ENCODE results near the gene G3BP1.
"Not testable (repeated sequence)": the region's sequence is repeated elsewhere in the genome, so short reads cannot be mapped to it uniquely, and the experiment has no call there.

G3BP1 gene

GRCh38 chr5:151783664-151784063, 11.9 kb downstream of the G3BP1 start:
- 98% methylated on average over 6 of the region's 16 CpGs for WGBS (ENCODE audit: insufficient coverage)
- H3K27ac ChIP-seq (ENCODE audit: insufficient read depth in 1 of 2, low read depth in 1 of 2, low read length in 2 of 2, poor library complexity in 1 of 2, severe bottlenecking in 2 of 2); H3K4me3 ChIP-seq (ENCODE audit: control insufficient read depth in 1 of 7, extremely low read depth in 1 of 7, insufficient read depth in 4 of 7, low read depth in 2 of 7, low read length in 6 of 7); H3K9me3 ChIP-seq (ENCODE audit: control extremely low read depth in 1 of 5, control insufficient read depth in 4 of 5, insufficient read depth in 2 of 5, low read depth in 1 of 5, low read length in 4 of 5); H3K27me3 ChIP-seq (replicated peaks in 2 of 5; ENCODE audit: control insufficient read depth in 4 of 5, insufficient read depth in 5 of 5, low read length in 4 of 5); DNase-seq: not testable (repeated sequence)
- CTCF ChIA-PET: interaction anchor here (1.4 kb wide), 1 partner anchor 16 kb away, joined by 4 read pairs; no protein-coding TSS in a partner anchor
- peaks cover 0 to 17% (median 8%) of the 10 kb centered on the region in 4 experiments for H3K4me1 ChIP-seq (ENCODE audit: control extremely low read depth in 1 of 4, control insufficient read depth in 4 of 4, insufficient read depth in 4 of 4, low read length in 3 of 4)
- peaks cover 2 to 23% (median 9%) of the 10 kb centered on the region in 4 experiments for H3K36me3 ChIP-seq (ENCODE audit: control insufficient read depth in 4 of 4, insufficient read depth in 4 of 4, low read length in 3 of 4)
- POLR2A ChIA-PET: interaction anchor here (1.4 kb wide), 1 partner anchor 11 kb away, joined by 5 read pairs; no protein-coding TSS in a partner anchor

GRCh38 chr5:151784141-151784540, 12.4 kb downstream of the G3BP1 start:
- Histone ChIP-seq H3K4me1 (ENCODE audit: control extremely low read depth in 1 of 4, control insufficient read depth in 4 of 4, insufficient read depth in 4 of 4, low read length in 3 of 4) (peaks cover 0 to 14% (median 8%) of the 10 kb centered on the region in 4 experiments), H3K36me3 (ENCODE audit: control insufficient read depth in 4 of 4, insufficient read depth in 4 of 4, low read length in 3 of 4) (peaks cover 2 to 23% (median 12%) of the 10 kb centered on the region in 4 experiments), H3K27me3 (replicated peaks in 2 of 5; ENCODE audit: control insufficient read depth in 4 of 5, insufficient read depth in 5 of 5, low read length in 4 of 5) (no peaks in the 10 kb centered on the region), H3K27ac (ENCODE audit: insufficient read depth in 1 of 2, low read depth in 1 of 2, low read length in 2 of 2, poor library complexity in 1 of 2, severe bottlenecking in 2 of 2) (no peak overlapping the region), H3K4me3 (ENCODE audit: control insufficient read depth in 1 of 7, extremely low read depth in 1 of 7, insufficient read depth in 4 of 7, low read depth in 2 of 7, low read length in 6 of 7) (no peak overlapping the region), H3K9me3 (ENCODE audit: control extremely low read depth in 1 of 5, control insufficient read depth in 4 of 5, insufficient read depth in 2 of 5, low read depth in 1 of 5, low read length in 4 of 5) (no peaks in the 10 kb centered on the region)
- CTCF ChIA-PET: interaction anchor here (1.4 kb wide), 1 partner anchor 15 kb away, joined by 4 read pairs; no protein-coding TSS in a partner anchor
- WGBS (ENCODE audit: insufficient coverage): 100% methylated on average over 2 of the region's 3 CpGs
- POLR2A ChIA-PET: interaction anchor here (1.4 kb wide), 1 partner anchor 12 kb away, joined by 5 read pairs; no protein-coding TSS in a partner anchor
- DNase-seq: no peak

GRCh38 chr5:151786468-151786867, 14.7 kb downstream of the G3BP1 start:
- no peak overlapping the region for H3K4me3 ChIP-seq (ENCODE audit: control insufficient read depth in 1 of 7, extremely low read depth in 1 of 7, insufficient read depth in 4 of 7, low read depth in 2 of 7, low read length in 6 of 7)
- DNase-seq: no peak
- H3K27ac ChIP-seq (ENCODE audit: insufficient read depth in 1 of 2, low read depth in 1 of 2, low read length in 2 of 2, poor library complexity in 1 of 2, severe bottlenecking in 2 of 2): no peak overlapping the region
- 89% methylated on average over 3 of the region's 4 CpGs for whole genome bisulfite sequencing (ENCODE audit: insufficient coverage)
- CTCF ChIA-PET: no interaction called here
- no peaks in the 10 kb centered on the region for H3K27me3 ChIP-seq (replicated peaks in 2 of 5; ENCODE audit: control insufficient read depth in 4 of 5, insufficient read depth in 5 of 5, low read length in 4 of 5)
- POLR2A ChIA-PET: interaction anchor here (1.0 kb wide), 1 partner anchor 15 kb away, joined by 3 read pairs; the partner anchor contains the start of gene G3BP1
- H3K9me3 ChIP-seq (ENCODE audit: control extremely low read depth in 1 of 5, control insufficient read depth in 4 of 5, insufficient read depth in 2 of 5, low read depth in 1 of 5, low read length in 4 of 5): no peaks in the 10 kb centered on the region
- H3K36me3 ChIP-seq (ENCODE audit: control insufficient read depth in 4 of 4, insufficient read depth in 4 of 4, low read length in 3 of 4): peaks cover 4 to 43% (median 26%) of the 10 kb centered on the region in 4 experiments
- peaks cover 0 to 9% (median 6%) of the 10 kb centered on the region in 4 experiments for H3K4me1 ChIP-seq (ENCODE audit: control extremely low read depth in 1 of 4, control insufficient read depth in 4 of 4, insufficient read depth in 4 of 4, low read length in 3 of 4)

- H3K9me3 ChIP-seq (ENCODE audit: control extremely low read depth in 1 of 5, control insufficient read depth in 4 of 5, insufficient read depth in 2 of 5, low read depth in 1 of 5, low read length in 4 of 5): no peaks in the 10 kb centered on the region
- no peaks in the 10 kb centered on the region for H3K27me3 ChIP-seq (replicated peaks in 2 of 5; ENCODE audit: control insufficient read depth in 4 of 5, insufficient read depth in 5 of 5, low read length in 4 of 5)
- ChIA-PET POLR2A (interaction anchor here (1.4 kb wide), 1 partner anchor 16 kb away, joined by 6 read pairs; the partner anchor contains the start of gene G3BP1), CTCF (interaction anchor here (0.8 to 1.0 kb wide), 2 partner anchors 11 to 23 kb away, joined by 3 read pairs; no protein-coding TSS in a partner anchor)
- WGBS (ENCODE audit: insufficient coverage): 100% methylated on average over 2 of the region's 6 CpGs
- DNase-seq: no peak
- peaks cover 7 to 56% (median 38%) of the 10 kb centered on the region in 4 experiments for H3K36me3 ChIP-seq (ENCODE audit: control insufficient read depth in 4 of 4, insufficient read depth in 4 of 4, low read length in 3 of 4)
- no peak overlapping the region for H3K4me3 ChIP-seq (ENCODE audit: control insufficient read depth in 1 of 7, extremely low read depth in 1 of 7, insufficient read depth in 4 of 7, low read depth in 2 of 7, low read length in 6 of 7)
- no peak overlapping the region for H3K27ac ChIP-seq (ENCODE audit: insufficient read depth in 1 of 2, low read depth in 1 of 2, low read length in 2 of 2, poor library complexity in 1 of 2, severe bottlenecking in 2 of 2)
- peaks cover 0 to 9% (median 4%) of the 10 kb centered on the region in 4 experiments for H3K4me1 ChIP-seq (ENCODE audit: control extremely low read depth in 1 of 4, control insufficient read depth in 4 of 4, insufficient read depth in 4 of 4, low read length in 3 of 4)
These were observed 16.1 kb downstream of the G3BP1 start for GRCh38 chr5:151787817-151788216.

GRCh38 chr5:151793358-151793757, 21.6 kb downstream of the G3BP1 start:
- peaks cover 20 to 91% (median 73%) of the 10 kb centered on the region in 4 experiments for H3K36me3 ChIP-seq (ENCODE audit: control insufficient read depth in 4 of 4, insufficient read depth in 4 of 4, low read length in 3 of 4)
- no peaks in the 10 kb centered on the region for H3K9me3 ChIP-seq (ENCODE audit: control extremely low read depth in 1 of 5, control insufficient read depth in 4 of 5, insufficient read depth in 2 of 5, low read depth in 1 of 5, low read length in 4 of 5)
- H3K4me3 ChIP-seq (ENCODE audit: control insufficient read depth in 1 of 7, extremely low read depth in 1 of 7, insufficient read depth in 4 of 7, low read depth in 2 of 7, low read length in 6 of 7): no peak overlapping the region
- ChIA-PET CTCF (no interaction called here), POLR2A (no interaction called here)
- 100% methylated on average over 1 of the region's 3 CpGs for WGBS (ENCODE audit: insufficient coverage)
- DNase-seq: no peak
- H3K27me3 ChIP-seq (replicated peaks in 2 of 5; ENCODE audit: control insufficient read depth in 4 of 5, insufficient read depth in 5 of 5, low read length in 4 of 5): no peaks in the 10 kb centered on the region
- no peaks in the 10 kb centered on the region for H3K4me1 ChIP-seq (ENCODE audit: control extremely low read depth in 1 of 4, control insufficient read depth in 4 of 4, insufficient read depth in 4 of 4, low read length in 3 of 4)
- H3K27ac ChIP-seq (ENCODE audit: insufficient read depth in 1 of 2, low read depth in 1 of 2, low read length in 2 of 2, poor library complexity in 1 of 2, severe bottlenecking in 2 of 2): no peak overlapping the region

- DNase-seq: no peak
- H3K27me3 ChIP-seq (replicated peaks in 2 of 5; ENCODE audit: control insufficient read depth in 4 of 5, insufficient read depth in 5 of 5, low read length in 4 of 5): no peaks in the 10 kb centered on the region
- WGBS (ENCODE audit: insufficient coverage): no CpG with 5 or more reads among the region's 1 CpG
These were observed 23.7 kb downstream of the G3BP1 start for GRCh38 chr5:151795426-151795825.

GRCh38 chr5:151798674-151799073, 26.9 kb downstream of the G3BP1 start:
- H3K4me1 ChIP-seq (ENCODE audit: control extremely low read depth in 1 of 4, control insufficient read depth in 4 of 4, insufficient read depth in 4 of 4, low read length in 3 of 4): no peaks in the 10 kb centered on the region
- H3K27ac ChIP-seq (ENCODE audit: insufficient read depth in 1 of 2, low read depth in 1 of 2, low read length in 2 of 2, poor library complexity in 1 of 2, severe bottlenecking in 2 of 2): no peak overlapping the region
- 100% methylated on average over 2 of the region's 3 CpGs for WGBS (ENCODE audit: insufficient coverage)
- ChIA-PET POLR2A (interaction anchor here (0.6 kb wide), 1 partner anchor 13 kb away, joined by 6 read pairs; no protein-coding TSS in a partner anchor), CTCF (interaction anchor here (1.0 to 1.1 kb wide), 2 partner anchors 11 to 26 kb away, joined by 3 read pairs; partner anchors contain the start of gene G3BP1)
- no peak overlapping the region for H3K4me3 ChIP-seq (ENCODE audit: control insufficient read depth in 1 of 7, extremely low read depth in 1 of 7, insufficient read depth in 4 of 7, low read depth in 2 of 7, low read length in 6 of 7)
- H3K9me3 ChIP-seq (ENCODE audit: control extremely low read depth in 1 of 5, control insufficient read depth in 4 of 5, insufficient read depth in 2 of 5, low read depth in 1 of 5, low read length in 4 of 5): no peaks in the 10 kb centered on the region
- no peaks in the 10 kb centered on the region for H3K27me3 ChIP-seq (replicated peaks in 2 of 5; ENCODE audit: control insufficient read depth in 4 of 5, insufficient read depth in 5 of 5, low read length in 4 of 5)
- H3K36me3 ChIP-seq (ENCODE audit: control insufficient read depth in 4 of 4, insufficient read depth in 4 of 4, low read length in 3 of 4): peaks cover 25 to 93% (median 67%) of the 10 kb centered on the region in 4 experiments
- no peak for DNase-seq

More at GRCh38 chr5:151795426-151795825, 23.7 kb downstream of the G3BP1 start:
- no peaks in the 10 kb centered on the region for H3K4me1 ChIP-seq (ENCODE audit: control extremely low read depth in 1 of 4, control insufficient read depth in 4 of 4, insufficient read depth in 4 of 4, low read length in 3 of 4)
- no peak overlapping the region for H3K4me3 ChIP-seq (ENCODE audit: control insufficient read depth in 1 of 7, extremely low read depth in 1 of 7, insufficient read depth in 4 of 7, low read depth in 2 of 7, low read length in 6 of 7)
- no peak overlapping the region for H3K27ac ChIP-seq (ENCODE audit: insufficient read depth in 1 of 2, low read depth in 1 of 2, low read length in 2 of 2, poor library complexity in 1 of 2, severe bottlenecking in 2 of 2)
- ChIA-PET POLR2A (no interaction called here), CTCF (no interaction called here)
- H3K36me3 ChIP-seq (ENCODE audit: control insufficient read depth in 4 of 4, insufficient read depth in 4 of 4, low read length in 3 of 4): peaks cover 22 to 97% (median 78%) of the 10 kb centered on the region in 4 experiments
- H3K9me3 ChIP-seq (ENCODE audit: control extremely low read depth in 1 of 5, control insufficient read depth in 4 of 5, insufficient read depth in 2 of 5, low read depth in 1 of 5, low read length in 4 of 5): no peaks in the 10 kb centered on the region

Measured in common myeloid progenitor, CD34-positive (primary cell).